Mesendoderm (in vitro differentiated cells): ENCODE measurements around the gene GPR39.

Source experiments
- DNase-seq: peaks from one replicate; pipeline ENCODE4 v3.0.0; 2013
- H2AK5ac ChIP-seq: 2 replicates; pipeline ENCODE4 v1.6.1; 2013; ENCODE audit warnings: low read length, inconsistent platforms
- H2BK120ac ChIP-seq: 2 replicates; pipeline ENCODE4 v1.6.1; 2013; ENCODE audit warnings: low read depth, mild to moderate bottlenecking, low read length, moderate library complexity, mixed read lengths
- H2BK15ac ChIP-seq: replicated peaks from 2 replicates; pipeline ENCODE4 v1.6.1; 2013; ENCODE audit warnings: low read depth, mild to moderate bottlenecking, moderate library complexity
- H2BK5ac ChIP-seq: 2 replicates; pipeline ENCODE4 v1.6.1; 2013; ENCODE audit warnings: low read length, inconsistent platforms
- H3K18ac ChIP-seq: 2 replicates; pipeline ENCODE4 v1.6.1; 2013; ENCODE audit warnings: mild to moderate bottlenecking, low read length, mixed read lengths
- H3K23ac ChIP-seq: one replicate; pipeline ENCODE4 v1.6.1; 2013; ENCODE audit warnings: low read length
- H3K27ac ChIP-seq: 2 replicates; pipeline ENCODE4 v1.5.1; 2013; ENCODE audit warnings: low read depth, mild to moderate bottlenecking, inconsistent platforms, low read length, moderate library complexity
- H3K27me3 ChIP-seq: 2 replicates; pipeline ENCODE4 v1.6.1; 2013; ENCODE audit warnings: low read length, control low read depth, mild to moderate bottlenecking, inconsistent platforms; ENCODE audit not compliant: insufficient read depth, poor library complexity
- H3K36me3 ChIP-seq: 2 replicates; pipeline ENCODE4 v1.6.1; 2013; ENCODE audit warnings: low read length, inconsistent platforms; ENCODE audit not compliant: control insufficient read depth, insufficient read depth
- H3K4ac ChIP-seq: one replicate; pipeline ENCODE4 v1.6.1; 2013; ENCODE audit warnings: low read depth, mild to moderate bottlenecking, low read length, moderate library complexity
- H3K4me1 ChIP-seq: 2 replicates; pipeline ENCODE4 v1.6.1; 2013; ENCODE audit warnings: low read depth, low read length, inconsistent platforms; ENCODE audit not compliant: control insufficient read depth
- H3K4me2 ChIP-seq: 2 replicates; pipeline ENCODE4 v1.6.1; 2013; ENCODE audit warnings: low read length
- H3K4me3 ChIP-seq: 2 replicates; pipeline ENCODE4 v1.5.1; 2013; ENCODE audit warnings: mild to moderate bottlenecking, low read length
- H3K56ac ChIP-seq: one replicate; pipeline ENCODE4 v1.6.1; 2013; ENCODE audit warnings: low read length
- H3K79me1 ChIP-seq: 2 replicates; pipeline ENCODE4 v1.6.1; 2013; ENCODE audit warnings: low read length, inconsistent platforms
- H3K79me2 ChIP-seq: 2 replicates; pipeline ENCODE4 v1.6.1; 2013; ENCODE audit warnings: mild to moderate bottlenecking, low read length; ENCODE audit not compliant: control insufficient read depth, insufficient read depth
- H3K9ac ChIP-seq: 2 replicates; pipeline ENCODE4 v1.6.1; 2013; ENCODE audit warnings: low read length, inconsistent platforms
- H4K5ac ChIP-seq: one replicate; pipeline ENCODE4 v1.6.1; 2013; ENCODE audit warnings: low read length
- H4K8ac ChIP-seq: one replicate; pipeline ENCODE4 v1.6.1; 2013; ENCODE audit warnings: low read depth, mild to moderate bottlenecking, control low read depth, low read length, moderate library complexity
- WGBS: extraction: QIAGEN DNeasy Blood & Tissue Kit; methylation state at CpG from one replicate; pipeline ENCODE4 v1.1.7; 2013; ENCODE audit warnings: low lambda C conversion rate, missing lambda C conversion rate; ENCODE audit not compliant: insufficient coverage; ENCODE audit errors: extremely low coverage; 5-methylcytosine and 5-hydroxymethylcytosine counted together

Gene GPR39

DNA sequence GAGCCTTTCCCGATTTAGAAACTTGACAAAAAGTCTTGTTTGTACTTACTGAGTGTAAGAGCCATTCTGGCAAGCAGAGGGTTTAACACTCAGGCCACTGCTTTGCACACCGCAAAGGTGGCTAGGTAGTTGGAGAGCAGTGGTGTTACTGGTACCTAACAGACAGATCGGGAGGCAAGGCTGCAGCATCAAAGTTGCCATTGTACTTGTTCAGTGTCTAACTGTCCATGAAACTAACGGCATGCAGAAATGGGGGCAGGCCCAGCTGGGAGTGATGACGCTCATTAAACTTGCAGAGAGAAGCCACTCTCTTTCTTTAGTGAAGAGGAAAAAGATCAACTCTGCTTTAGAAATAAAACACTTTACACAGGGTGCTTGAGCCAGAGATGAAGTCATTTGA is 10.1 kb downstream of the GPR39 start:
- Histone ChIP-seq H3K56ac (no peak overlapping the region), H3K4me3 (no peak overlapping the region), H3K27me3 (no peaks in the 10 kb centered on the region), H3K18ac (no peak overlapping the region), H2BK120ac (no peak overlapping the region), H3K27ac (no peak overlapping the region), H3K9ac (no peak overlapping the region), H3K4me2 (no peak overlapping the region), H2AK5ac (no peak overlapping the region), H3K4me1 (no peaks in the 10 kb centered on the region), H3K79me2 (no peaks in the 10 kb centered on the region), H4K5ac (no peak overlapping the region), H3K36me3 (no peaks in the 10 kb centered on the region), H2BK5ac (no peak overlapping the region), H4K8ac (no peak overlapping the region), H3K23ac (no peak overlapping the region), H2BK15ac (no peak overlapping the region), H3K79me1 (no peaks in the 10 kb centered on the region), H3K4ac (no peak overlapping the region)
- no peak for DNase-seq
- WGBS, result no CpG with 5 or more reads among the region's 5 CpGs

DNA sequence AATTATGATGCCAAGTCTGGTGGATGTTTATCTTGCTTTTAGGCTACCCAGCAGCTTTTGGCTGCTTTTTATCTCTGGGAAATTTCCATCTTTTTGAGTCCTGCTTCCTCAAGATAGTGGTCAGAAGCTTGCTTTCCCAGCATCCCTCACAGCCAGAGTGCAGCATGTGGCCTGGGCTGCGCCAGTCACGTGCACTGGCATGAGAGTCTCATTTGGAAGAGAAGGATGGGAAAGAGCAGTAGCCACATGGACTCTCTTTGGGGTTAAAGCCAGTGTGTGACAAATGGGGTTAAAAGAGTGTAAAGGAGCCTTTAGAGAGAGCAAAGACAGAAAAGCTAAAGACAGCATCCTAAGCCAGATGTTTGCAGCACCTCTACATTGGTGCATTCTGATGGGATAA is 12.7 kb downstream of the GPR39 start:
- Histone ChIP-seq H3K27me3 (no peaks in the 10 kb centered on the region), H3K23ac (no peak overlapping the region), H3K27ac (no peak overlapping the region), H2BK5ac (no peak overlapping the region), H3K56ac (no peak overlapping the region), H3K4me3 (no peak overlapping the region), H3K4me1 (no peaks in the 10 kb centered on the region), H2BK120ac (no peak overlapping the region), H3K4me2 (no peak overlapping the region), H4K8ac (no peak overlapping the region), H3K79me2 (no peaks in the 10 kb centered on the region), H3K79me1 (no peaks in the 10 kb centered on the region), H3K36me3 (no peaks in the 10 kb centered on the region), H3K18ac (no peak overlapping the region), H3K4ac (no peak overlapping the region), H4K5ac (no peak overlapping the region), H2BK15ac (no peak overlapping the region), H2AK5ac (no peak overlapping the region), H3K9ac (no peak overlapping the region)
- DNase-seq, result no peak
- WGBS, result no CpG with 5 or more reads among the region's 2 CpGs

DNA sequence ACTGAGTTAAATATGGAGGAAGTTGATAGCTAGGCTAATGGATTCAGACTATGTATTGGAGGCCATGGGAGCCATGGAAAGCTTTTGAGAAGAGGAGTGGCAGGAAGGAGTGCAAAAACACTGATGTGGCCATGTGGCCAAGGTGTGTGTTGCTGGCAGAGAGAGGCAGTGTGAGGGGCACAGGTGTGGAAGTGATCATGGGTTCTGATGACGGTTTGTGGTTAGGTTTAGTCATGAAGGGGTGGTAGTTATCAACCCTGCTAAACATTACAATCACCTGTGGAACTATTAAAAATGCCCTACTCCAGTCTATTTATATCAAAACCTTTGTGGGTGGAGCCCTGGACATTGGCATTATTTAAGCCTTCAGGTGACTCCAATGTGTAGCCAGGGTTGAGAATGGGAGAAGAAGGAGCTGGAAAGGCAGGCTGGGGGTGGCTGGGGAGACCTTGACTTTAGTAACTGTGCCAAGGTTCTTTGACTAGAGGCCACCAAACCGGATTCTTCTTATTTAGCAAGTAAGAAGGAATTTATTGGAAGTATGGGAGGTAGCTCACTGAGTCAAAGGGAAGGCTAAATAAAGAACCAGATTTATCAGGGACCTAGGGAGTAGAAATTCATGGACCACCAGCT is 13.5 kb downstream of the GPR39 start:
- H2BK120ac ChIP-seq, result no peak overlapping the region
- H3K4me2 ChIP-seq, result no peak overlapping the region
- H3K23ac ChIP-seq, result no peak overlapping the region
- no peaks in the 10 kb centered on the region for H3K79me1 ChIP-seq
- no peak overlapping the region for H3K4me3 ChIP-seq
- H4K8ac ChIP-seq, result no peak overlapping the region
- no peak for DNase-seq
- H3K9ac ChIP-seq, result no peak overlapping the region
- no peaks in the 10 kb centered on the region for H3K79me2 ChIP-seq
- H3K4ac ChIP-seq, result no peak overlapping the region
- H3K4me1 ChIP-seq, result no peaks in the 10 kb centered on the region
- no peaks in the 10 kb centered on the region for H3K27me3 ChIP-seq
- H3K27ac ChIP-seq, result no peak overlapping the region
- H3K36me3 ChIP-seq, result no peaks in the 10 kb centered on the region
- whole genome bisulfite sequencing, result no CpG with 5 or more reads among the region's 2 CpGs
- H2BK5ac ChIP-seq, result no peak overlapping the region
- no peak overlapping the region for H3K56ac ChIP-seq
- no peak overlapping the region for H2AK5ac ChIP-seq
- H2BK15ac ChIP-seq, result no peak overlapping the region
- no peak overlapping the region for H3K18ac ChIP-seq
- H4K5ac ChIP-seq, result no peak overlapping the region

DNA sequence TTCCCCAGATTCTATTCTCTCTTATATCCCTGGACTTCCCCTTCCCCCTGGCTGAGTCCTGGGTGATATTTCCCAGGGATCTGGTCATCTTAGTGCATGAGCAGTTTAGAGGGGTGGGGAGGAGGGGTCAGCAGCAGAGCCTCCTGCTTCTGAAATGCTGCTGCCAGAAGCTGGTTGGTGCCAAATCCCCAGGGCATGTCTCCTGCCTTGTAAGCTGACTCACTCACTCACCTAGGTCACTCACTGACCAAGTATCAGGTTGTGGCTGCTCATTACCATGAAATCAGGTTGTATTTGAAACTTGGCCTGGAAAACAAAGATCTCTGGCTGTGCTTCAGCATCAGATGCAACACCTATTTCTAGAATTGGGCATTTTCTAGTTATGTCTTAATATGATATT is 14.3 kb downstream of the GPR39 start:
- no peak overlapping the region for H2BK15ac ChIP-seq
- no peak overlapping the region for H2BK120ac ChIP-seq
- no peak overlapping the region for H3K23ac ChIP-seq
- H3K56ac ChIP-seq, result no peak overlapping the region
- no peak overlapping the region for H3K27ac ChIP-seq
- H3K79me2 ChIP-seq, result no peaks in the 10 kb centered on the region
- H4K5ac ChIP-seq, result no peak overlapping the region
- no peak overlapping the region for H3K4ac ChIP-seq
- no peak overlapping the region for H3K4me2 ChIP-seq
- no peaks in the 10 kb centered on the region for H3K27me3 ChIP-seq
- H3K36me3 ChIP-seq, result no peaks in the 10 kb centered on the region
- H3K18ac ChIP-seq, result no peak overlapping the region
- no peak overlapping the region for H3K9ac ChIP-seq
- H2BK5ac ChIP-seq, result no peak overlapping the region
- no peaks in the 10 kb centered on the region for H3K79me1 ChIP-seq
- no peak overlapping the region for H2AK5ac ChIP-seq
- no peak for DNase-seq
- no peak overlapping the region for H4K8ac ChIP-seq
- no peaks in the 10 kb centered on the region for H3K4me1 ChIP-seq
- no peak overlapping the region for H3K4me3 ChIP-seq

DNA sequence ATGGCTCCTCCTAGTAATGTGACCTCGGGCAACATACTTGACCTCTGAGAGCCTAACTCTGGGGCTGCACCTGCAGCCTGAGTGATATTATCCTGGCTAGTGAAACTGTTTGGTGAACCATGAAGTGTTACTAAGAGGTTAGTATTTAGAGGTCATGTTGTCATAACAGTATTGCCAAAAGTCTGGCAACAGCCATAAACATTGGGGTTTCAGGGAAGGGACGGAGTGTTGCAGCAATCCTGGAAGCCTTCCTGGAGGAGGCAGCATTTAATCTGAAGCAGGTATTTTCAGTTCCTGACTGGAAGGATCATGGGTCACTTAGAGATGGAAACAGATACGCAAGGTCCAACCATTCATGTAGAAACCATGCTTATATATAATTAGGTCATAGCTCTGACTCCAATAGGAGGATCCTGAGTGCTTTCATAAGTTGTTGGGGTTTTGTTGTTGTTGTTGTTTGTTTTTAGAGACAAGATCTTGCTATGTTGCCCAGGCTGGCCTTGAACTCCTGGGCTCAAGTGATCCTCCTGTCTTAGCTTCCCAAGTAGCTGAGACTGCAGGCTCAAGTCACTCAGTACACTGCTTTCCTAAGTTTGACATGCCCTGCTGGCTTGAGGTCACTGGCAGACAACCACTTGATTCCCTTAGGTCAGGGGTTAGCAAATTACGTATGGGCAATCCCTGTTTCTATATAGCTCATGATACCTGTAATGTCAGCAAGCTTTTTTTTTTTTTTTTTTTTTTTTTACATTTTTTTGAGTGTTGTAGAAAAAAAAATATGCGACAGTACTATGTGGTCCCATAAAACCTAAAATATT is 21.5 kb downstream of the GPR39 start:
- no peak overlapping the region for H2BK15ac ChIP-seq
- H3K23ac ChIP-seq, result no peak overlapping the region
- no peak overlapping the region for H3K18ac ChIP-seq
- WGBS, result no CpG with 5 or more reads among the region's 5 CpGs
- H2BK120ac ChIP-seq, result no peak overlapping the region
- H3K4me3 ChIP-seq, result no peak overlapping the region
- H3K27ac ChIP-seq, result no peak overlapping the region
- no peaks in the 10 kb centered on the region for H3K79me1 ChIP-seq
- H3K4me2 ChIP-seq, result no peak overlapping the region
- peaks cover 8% of the 10 kb centered on the region for H3K4me1 ChIP-seq
- no peak overlapping the region for H2BK5ac ChIP-seq
- DNase-seq, result no peak
- H3K36me3 ChIP-seq, result no peaks in the 10 kb centered on the region
- no peak overlapping the region for H2AK5ac ChIP-seq
- H3K27me3 ChIP-seq, result no peaks in the 10 kb centered on the region
- no peak overlapping the region for H3K9ac ChIP-seq
- no peak overlapping the region for H3K56ac ChIP-seq
- H4K8ac ChIP-seq, result no peak overlapping the region
- no peaks in the 10 kb centered on the region for H3K79me2 ChIP-seq
- H4K5ac ChIP-seq, result no peak overlapping the region
- no peak overlapping the region for H3K4ac ChIP-seq

DNA sequence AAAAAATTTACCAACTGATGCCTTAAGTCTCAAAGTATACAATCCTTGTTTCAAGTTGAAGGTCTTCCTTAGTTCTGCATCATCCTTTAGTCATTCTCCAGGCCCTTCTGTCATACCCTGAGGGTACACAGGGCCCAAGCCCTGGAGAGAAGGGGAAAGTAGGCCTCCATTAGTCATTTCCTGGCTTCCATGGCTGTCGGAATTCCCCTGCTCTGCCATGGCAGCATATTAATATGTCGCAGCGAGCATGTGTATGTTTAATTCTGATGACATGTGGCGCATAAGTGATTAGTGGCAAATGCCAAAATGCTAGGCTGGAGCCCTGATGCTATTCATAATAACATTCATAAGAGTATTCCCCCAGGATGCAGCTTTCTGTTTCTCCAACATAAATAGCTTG is 22.1 kb downstream of the GPR39 start:
- H2BK15ac ChIP-seq, result no peak overlapping the region
- no peak overlapping the region for H3K4me3 ChIP-seq
- no peak overlapping the region for H4K5ac ChIP-seq
- peak overlapping the region; percentile 34 for H2AK5ac ChIP-seq
- H3K4me1 ChIP-seq, result peaks cover 8% of the 10 kb centered on the region
- no peaks in the 10 kb centered on the region for H3K27me3 ChIP-seq
- no peak overlapping the region for H3K9ac ChIP-seq
- H3K18ac ChIP-seq, result no peak overlapping the region
- no peaks in the 10 kb centered on the region for H3K79me1 ChIP-seq
- H3K27ac ChIP-seq, result no peak overlapping the region
- H3K4me2 ChIP-seq, result no peak overlapping the region
- H3K79me2 ChIP-seq, result no peaks in the 10 kb centered on the region
- no CpG with 5 or more reads among the region's 4 CpGs for WGBS
- no peak overlapping the region for H3K23ac ChIP-seq
- H3K4ac ChIP-seq, result no peak overlapping the region
- H3K36me3 ChIP-seq, result no peaks in the 10 kb centered on the region
- H3K56ac ChIP-seq, result no peak overlapping the region
- no peak overlapping the region for H2BK5ac ChIP-seq
- H4K8ac ChIP-seq, result no peak overlapping the region
- no peak overlapping the region for H2BK120ac ChIP-seq
- DNase-seq, result peak; percentile 58
